H1 (cell line): ENCODE results near the gene CD300LB. TPM values are rescaled to one million over a fixed set of nuclear protein-coding genes. Genes with fewer than 3 reads are reported as not detected.

Experiments used
- CTCF ChIA-PET: fragments of 300-600 bp; sonication (Branson Sonifier 250); formaldehyde crosslinking; loops from one replicate; lab custom pipeline; 2021; ENCODE audit not compliant: partially characterized antibody; lab: Charles Lee
- POLR2A ChIA-PET: fragments of 300-600 bp; sonication (Branson Sonifier 250); formaldehyde crosslinking; loops from one replicate; lab custom pipeline; 2021; ENCODE audit warnings: inconsistent platforms; ENCODE audit not compliant: partially characterized antibody; lab: Charles Lee
- DNase-seq, 2 experiments: peaks; one replicate each; pipeline versions ENCODE4 v3.0.0 to v3.0.0-alpha.2; 2010 to 2022; ENCODE audit warnings: low spot score in 2 of 2, low read depth in 1 of 2, mixed read lengths in 1 of 2
- FAIRE-seq: peaks from 2 replicates; lab custom pipeline; 2011; peaks lifted over from hg19 to GRCh38; lab: Jason Lieb, UNC
- H2AFZ ChIP-seq: 2 replicates; pipeline ENCODE4 v1.8.1; 2012; ENCODE audit warnings: low read length, inconsistent platforms
- H2AK5ac ChIP-seq: 2 replicates; pipeline ENCODE4 v1.6.1; 2013; ENCODE audit warnings: low read depth, low read length
- H2BK120ac ChIP-seq: replicated peaks from 2 replicates; pipeline ENCODE3; 2013; ENCODE audit warnings: low read depth, low read length, inconsistent platforms
- H2BK12ac ChIP-seq: 2 replicates; pipeline ENCODE4 v1.6.1; 2013; ENCODE audit warnings: low read depth, low read length
- H2BK15ac ChIP-seq: 2 replicates; pipeline ENCODE4 v1.6.1; 2013; ENCODE audit warnings: low read length
- H2BK20ac ChIP-seq: 2 replicates; pipeline ENCODE4 v1.6.1; 2013; ENCODE audit warnings: low read length
- H2BK5ac ChIP-seq: 2 replicates; pipeline ENCODE4 v1.6.1; 2013; ENCODE audit warnings: low read depth, low read length
- H3K14ac ChIP-seq: 2 replicates; pipeline ENCODE4 v1.6.1; 2013; ENCODE audit warnings: inconsistent platforms; ENCODE audit not compliant: insufficient read length
- H3K18ac ChIP-seq: 2 replicates; pipeline ENCODE4 v1.6.1; 2013; ENCODE audit warnings: low read length; ENCODE audit errors: extremely low read depth
- H3K23ac ChIP-seq: 2 replicates; pipeline ENCODE4 v1.6.1; 2013; ENCODE audit warnings: inconsistent platforms; ENCODE audit not compliant: insufficient read length
- H3K23me2 ChIP-seq: 2 replicates; pipeline ENCODE4 v1.6.1; 2013; ENCODE audit warnings: low read depth, low read length
- H3K27ac ChIP-seq: 2 replicates; pipeline ENCODE4 v1.6.1; 2011; ENCODE audit warnings: low read depth, low read length, inconsistent platforms
- H3K27me3 ChIP-seq, 4 experiments: replicated peaks in 1 of 4; 1 replicate in 1 of 4; 2 replicates in 3 of 4; pipeline versions ENCODE4 v1.6.1 to v1.8.1; 2011 to 2013; ENCODE audit warnings: low read length in 3 of 4, mild to moderate bottlenecking in 3 of 4, inconsistent platforms in 2 of 4, mixed read lengths in 2 of 4, moderate library complexity in 1 of 4; ENCODE audit not compliant: control insufficient read depth in 3 of 4, insufficient read depth in 3 of 4; ENCODE audit errors: extremely low read depth in 1 of 4
- H3K36me3 ChIP-seq, 4 experiments: 2 replicates each; pipeline versions ENCODE4 v1.6.1 to v1.8.1; 2011 to 2013; ENCODE audit warnings: mild to moderate bottlenecking in 4 of 4, low read length in 3 of 4, moderate library complexity in 2 of 4, control low read depth in 1 of 4, inconsistent platforms in 1 of 4; ENCODE audit not compliant: insufficient read depth in 4 of 4, control insufficient read depth in 2 of 4
- H3K4ac ChIP-seq: replicated peaks from 2 replicates; pipeline ENCODE3; 2013; ENCODE audit warnings: low read length, low read depth, mixed read lengths, inconsistent platforms; ENCODE audit not compliant: insufficient read length
- H3K4me1 ChIP-seq, 4 experiments: replicated peaks in 1 of 4; 1 replicate in 1 of 4; 2 replicates in 3 of 4; pipeline versions ENCODE4 v1.6.1 to v1.8.1; 2011 to 2013; ENCODE audit warnings: low read length in 3 of 4, inconsistent platforms in 2 of 4, mixed read lengths in 1 of 4; ENCODE audit not compliant: insufficient read depth in 4 of 4, control insufficient read depth in 3 of 4
- H3K4me2 ChIP-seq, 2 experiments: 2 replicates each; pipeline versions ENCODE4 v1.6.1 to v1.8.1; 2011 to 2013; ENCODE audit warnings: low read depth in 2 of 2, low read length in 2 of 2, control low read depth in 1 of 2, inconsistent platforms in 1 of 2, mild to moderate bottlenecking in 1 of 2; ENCODE audit not compliant: insufficient read depth in 1 of 2
- H3K4me3 ChIP-seq, 4 experiments: fragments of 200-600, 300-600 bp in 1 of 4; sonication (generic), shearing (Covaris generic), sonication (Bioruptor Twin) in 1 of 4; 2 replicates each; pipeline versions ENCODE4 v1.5.1 to v1.8.1; 2011 to 2016; ENCODE audit warnings: low read length in 4 of 4, low read depth in 3 of 4, control low read depth in 2 of 4, inconsistent platforms in 2 of 4, mild to moderate bottlenecking in 2 of 4, mixed read lengths in 1 of 4, moderate library complexity in 1 of 4; ENCODE audit not compliant: insufficient read depth in 2 of 4; ENCODE audit errors: extremely low read depth in 1 of 4
- H3K56ac ChIP-seq: replicated peaks from 2 replicates; pipeline ENCODE3; 2013; ENCODE audit warnings: low read depth, mild to moderate bottlenecking, mixed read lengths, low read length, inconsistent platforms; ENCODE audit not compliant: insufficient read length
- H3K79me1 ChIP-seq: 2 replicates; pipeline ENCODE4 v1.6.1; 2013; ENCODE audit warnings: low read depth, low read length, control low read depth
- H3K79me2 ChIP-seq, 2 experiments: 2 replicates each; pipeline versions ENCODE4 v1.6.1 to v1.8.1; 2012 to 2013; ENCODE audit warnings: low read length in 2 of 2, mild to moderate bottlenecking in 2 of 2, inconsistent platforms in 1 of 2; ENCODE audit not compliant: insufficient read depth in 2 of 2, control insufficient read depth in 1 of 2
- H3K9ac ChIP-seq, 4 experiments: replicated peaks in 1 of 4; 1 replicate in 1 of 4; 2 replicates in 3 of 4; pipeline versions ENCODE4 v1.6.1 to v1.8.1; 2011 to 2013; ENCODE audit warnings: low read depth in 3 of 4, low read length in 3 of 4, control low read depth in 2 of 4, mild to moderate bottlenecking in 2 of 4, moderate library complexity in 2 of 4, inconsistent platforms in 1 of 4; ENCODE audit errors: extremely low read depth in 1 of 4
- H3K9me3 ChIP-seq, 2 experiments: 2 replicates each; pipeline versions ENCODE4 v1.6.1 to v1.8.1; 2012 to 2013; ENCODE audit warnings: mild to moderate bottlenecking in 2 of 2, moderate library complexity in 2 of 2, control low read depth in 1 of 2, inconsistent platforms in 1 of 2, low read depth in 1 of 2, low read length in 1 of 2, mixed read lengths in 1 of 2; ENCODE audit not compliant: insufficient read depth in 2 of 2
- H4K20me1 ChIP-seq, 2 experiments: replicated peaks in 1 of 2; 2 replicates each; pipeline versions ENCODE3 to v1.8.1; 2011 to 2013; ENCODE audit warnings: inconsistent platforms in 2 of 2, low read length in 2 of 2, mild to moderate bottlenecking in 1 of 2; ENCODE audit not compliant: insufficient read depth in 2 of 2, control insufficient read depth in 1 of 2
- H4K5ac ChIP-seq: 2 replicates; pipeline ENCODE4 v1.6.1; 2013; ENCODE audit warnings: low read length, low read depth, mixed read lengths, inconsistent platforms; ENCODE audit not compliant: insufficient read length
- H4K8ac ChIP-seq: 2 replicates; pipeline ENCODE4 v1.8.0; 2013; ENCODE audit warnings: mild to moderate bottlenecking, moderate library complexity, low read length, inconsistent platforms; ENCODE audit not compliant: insufficient read depth; ENCODE audit errors: extremely low read depth
- H4K91ac ChIP-seq: replicated peaks from 2 replicates; pipeline ENCODE3; 2013; ENCODE audit warnings: low read length, mixed read lengths, inconsistent platforms; ENCODE audit not compliant: insufficient read length
- CHD2 ChIP-seq: IDR thresholded peaks from 2 replicates; pipeline ENCODE4 v1.6.1; 2012; ENCODE audit warnings: low read length, improper control_type of control experiment
- HDAC2 ChIP-seq, 2 experiments: fragments of 300-600 bp in 1 of 2; sonication (generic) in 1 of 2; IDR thresholded peaks; 2 replicates each; pipeline ENCODE4 v1.6.1; 2011 to 2012; ENCODE audit warnings: low read depth in 2 of 2, low read length in 2 of 2, mild to moderate bottlenecking in 2 of 2, moderate library complexity in 2 of 2, borderline replicate concordance in 1 of 2, inconsistent platforms in 1 of 2
- POLR2AphosphoS5 ChIP-seq: IDR thresholded peaks from 2 replicates; pipeline ENCODE4 v1.6.1; 2011; ENCODE audit warnings: low read depth, low read length
- POU5F1 ChIP-seq: IDR thresholded peaks from 2 replicates; pipeline ENCODE4 v1.6.1; 2011; ENCODE audit warnings: low read depth, mild to moderate bottlenecking, low read length, moderate library complexity
- RAD21 ChIP-seq, 2 experiments: IDR thresholded peaks in 1 of 2; conservative IDR thresholded peaks in 1 of 2; 2 replicates each; pipeline ENCODE4 v1.6.1; 2011; ENCODE audit warnings: low read depth in 2 of 2, low read length in 2 of 2, improper control_type of control experiment in 1 of 2, inconsistent platforms in 1 of 2, mild to moderate bottlenecking in 1 of 2, moderate library complexity in 1 of 2
- RBBP5 ChIP-seq: IDR thresholded peaks from 2 replicates; pipeline ENCODE4 v1.7.1; 2012; ENCODE audit warnings: low read depth, mild to moderate bottlenecking, inconsistent platforms, low read length, moderate library complexity, borderline replicate concordance
- RXRA ChIP-seq: IDR thresholded peaks from 2 replicates; pipeline ENCODE4 v1.6.1; 2011; ENCODE audit warnings: low read depth, mild to moderate bottlenecking, low read length, moderate library complexity; ENCODE audit not compliant: insufficient read depth
- SAP30 ChIP-seq: fragments of 300-600 bp; sonication (generic); IDR thresholded peaks from 2 replicates; pipeline ENCODE4 v1.7.1; 2012; ENCODE audit warnings: low read length, moderate library complexity, mild to moderate bottlenecking, inconsistent platforms; ENCODE audit not compliant: insufficient read depth, insufficient replicate concordance
- SIRT6 ChIP-seq: IDR thresholded peaks from one replicate; pipeline ENCODE4 v1.7.1; 2012; ENCODE audit warnings: low read length, inconsistent platforms
- SP1 ChIP-seq: IDR thresholded peaks from 2 replicates; pipeline ENCODE4 v1.6.1; 2011; ENCODE audit warnings: low read depth, low read length
- SP4 ChIP-seq: IDR thresholded peaks from 2 replicates; pipeline ENCODE4 v1.6.1; 2012; ENCODE audit warnings: low read length, inconsistent platforms
- WGBS, 2 experiments: shearing (Covaris generic) in 1 of 2; methylation state at CpG; one replicate each; pipeline versions ENCODE4 v1.1.6 to v1.1.7; 2013 to 2015; ENCODE audit warnings: low lambda C conversion rate in 2 of 2, mixed read lengths in 2 of 2, inconsistent platforms in 1 of 2, low coverage in 1 of 2, missing lambda C conversion rate in 1 of 2; ENCODE audit not compliant: insufficient replicate concordance in 2 of 2, insufficient coverage in 1 of 2, insufficient read length in 1 of 2; ENCODE audit errors: extremely low coverage in 1 of 2, missing lambda C conversion rate in 1 of 2; 5-methylcytosine and 5-hydroxymethylcytosine counted together
- polyA plus RNA-seq, 7 experiments: library from polyadenylated mRNA; depleted of rRNA in 3 of 7; stranded (reverse) in 5 of 7; unstranded in 2 of 7; fragments of >200 nt in 5 of 7; fragments of 200-250 nt in 2 of 7; gene quantifications; 1 replicate in 5 of 7; 2 replicates in 1 of 7; 4 replicates in 1 of 7; pipeline versions ENCODE4 v1.2.1 to v1.2.3, GENCODE V29; 2011 to 2013; ENCODE audit warnings: missing spikeins in 2 of 7, mixed read lengths in 2 of 7
- total RNA-seq: library from RNA; stranded (reverse); fragmentation: NEBNext Ultra II Directional; extraction: Animal tissue kit (Norgen Biotek cat#: 25700); gene quantifications from 2 replicates; pipeline ENCODE4 v1.2.1, GENCODE V29; 2021
- TF ChIP-seq, protein P1 (sequence below): IDR thresholded peaks from 2 replicates; pipeline ENCODE4 v1.6.1; 2011; ENCODE audit warnings: low read length, improper control_type of control experiment

Gene CD300LB
- total and polyA plus RNA-seq, 2 of the 8 experiments (the other 6 are each of a cell fraction or from before 2014, with no cell fraction given): not detected

DNA sequence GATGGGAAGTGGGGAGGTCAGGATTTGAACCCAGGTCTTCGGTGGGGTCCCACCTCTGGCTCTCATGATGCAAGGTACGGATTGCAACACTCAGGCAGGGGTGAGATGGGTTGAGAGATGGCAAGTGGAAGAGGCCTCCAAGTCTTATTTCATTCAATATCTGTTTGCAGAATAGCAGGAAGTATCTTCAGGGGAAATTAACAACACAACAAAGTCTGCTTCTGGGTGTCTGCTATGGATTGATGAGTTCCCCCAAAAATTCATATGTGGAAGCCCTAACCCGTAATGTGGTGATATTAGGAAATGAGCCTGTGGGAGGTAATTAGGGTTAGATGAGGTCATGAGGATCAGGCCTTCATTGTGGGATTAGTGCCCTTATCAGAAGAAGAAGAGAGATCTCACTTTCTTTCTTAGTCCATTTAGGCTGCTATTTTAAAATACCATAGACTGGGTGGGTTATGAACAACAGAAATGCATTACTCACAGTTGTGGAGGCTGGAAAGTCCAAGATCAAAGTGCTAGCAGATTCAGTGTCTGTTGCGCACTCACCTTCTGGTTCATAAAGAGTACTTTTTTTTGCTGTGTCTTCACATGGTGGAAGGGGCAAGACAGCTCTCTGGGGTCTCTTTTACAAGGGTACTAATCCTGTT, 40.5 kb upstream of the CD300LB start:
- Histone ChIP-seq H4K20me1 (peaks cover 0 to 10% of the 10 kb centered on the region in 2 experiments), H3K23me2 (peaks cover 10% of the 10 kb centered on the region), H3K4me2 (no peak overlapping the region), H4K91ac (no peak overlapping the region), H4K8ac (no peak overlapping the region), H3K56ac (no peak overlapping the region), H4K5ac (no peak overlapping the region), H2BK20ac (no peak overlapping the region), H2AFZ (no peak overlapping the region), H3K79me1 (peaks cover 7% of the 10 kb centered on the region), H3K4ac (no peak overlapping the region), H3K4me1 (peaks cover 0 to 3% (median 0%) of the 10 kb centered on the region in 4 experiments; a peak in 1 of 7 replicates), H3K18ac (no peak overlapping the region), H2BK120ac (no peak overlapping the region), H3K27ac (no peak overlapping the region), H3K9ac (no peak overlapping the region), H2AK5ac (no peak overlapping the region), H3K36me3 (no peaks in the 10 kb centered on the region), H3K79me2 (no peaks in the 10 kb centered on the region; a peak in 1 of 4 replicates), H2BK12ac (no peak overlapping the region), H3K9me3 (no peaks in the 10 kb centered on the region), H3K27me3 (peaks cover 0 to 4% (median under 1%) of the 10 kb centered on the region in 4 experiments; a peak in 1 of 7 replicates), H3K14ac (no peak overlapping the region), H2BK5ac (no peak overlapping the region), H3K4me3 (no peak overlapping the region), H3K23ac (no peak overlapping the region), H2BK15ac (no peak overlapping the region)
- DNase-seq: no peak
- no peak for FAIRE-seq
- POLR2A ChIA-PET: no interaction called here
- 93% methylated on average over 4 of the region's 4 CpGs; no CpG with 5 or more reads in 1 of the 2 experiments for WGBS, 2 experiments
- CTCF ChIA-PET: interaction anchor here (0.8 to 2.0 kb wide), 5 partner anchors 11 to 192 kb away, joined by 3 to 8 read pairs (median 4); no protein-coding TSS in a partner anchor
- TF ChIP-seq, protein P1, sequence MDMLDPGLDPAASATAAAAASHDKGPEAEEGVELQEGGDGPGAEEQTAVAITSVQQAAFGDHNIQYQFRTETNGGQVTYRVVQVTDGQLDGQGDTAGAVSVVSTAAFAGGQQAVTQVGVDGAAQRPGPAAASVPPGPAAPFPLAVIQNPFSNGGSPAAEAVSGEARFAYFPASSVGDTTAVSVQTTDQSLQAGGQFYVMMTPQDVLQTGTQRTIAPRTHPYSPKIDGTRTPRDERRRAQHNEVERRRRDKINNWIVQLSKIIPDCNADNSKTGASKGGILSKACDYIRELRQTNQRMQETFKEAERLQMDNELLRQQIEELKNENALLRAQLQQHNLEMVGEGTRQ: no peak
- TF ChIP-seq HDAC2 (IDR thresholded peaks at IDR 0.05; ENCODE audit: borderline replicate concordance in 1 of 2, low read depth in 2 of 2, low read length in 2 of 2): no peak
- TF ChIP-seq POU5F1: no peak
- no peak for TF ChIP-seq SP4
- no peak for TF ChIP-seq SIRT6
- TF ChIP-seq CHD2: no peak
- no peak for TF ChIP-seq SP1
- TF ChIP-seq RAD21 (IDR thresholded peaks at IDR 0.05 in 1 of 2, conservative IDR thresholded peaks at IDR 0.05 in 1 of 2; ENCODE audit: low read depth in 2 of 2, low read length in 2 of 2): no peak
- no peak for TF ChIP-seq RBBP5
- TF ChIP-seq SAP30: no peak
- no peak for TF ChIP-seq POLR2AphosphoS5
- TF ChIP-seq RXRA: no peak
